Gastrocnemius medialis (tissue), 4 donors: Measurements from ENCODE around the gene NAPEPLD.

ENCODE experiments used
- POLR2A ChIP-seq, 2 donors: fragments of 450-650 bp; IDR thresholded peaks; one replicate each; pipeline ENCODE4 v1.6.1; 2017; ENCODE audit warnings: antibody characterized with exemption in 2 of 2, mild to moderate bottlenecking in 2 of 2, moderate library complexity in 2 of 2
- TF ChIP-seq, protein P1 (sequence below), 5 experiments: fragments of 450-650 bp in 3 of 5; fragments of 200-600 bp in 2 of 5; sonication (generic) in 2 of 5; IDR thresholded peaks in 4 of 5; conservative IDR thresholded peaks in 1 of 5; 1 replicate in 4 of 5; 2 replicates in 1 of 5; pipeline ENCODE4 v1.5.1; 2016 to 2019; ENCODE audit warnings: antibody characterized with exemption in 5 of 5, mild to moderate bottlenecking in 3 of 5, moderate library complexity in 3 of 5

DNA sequence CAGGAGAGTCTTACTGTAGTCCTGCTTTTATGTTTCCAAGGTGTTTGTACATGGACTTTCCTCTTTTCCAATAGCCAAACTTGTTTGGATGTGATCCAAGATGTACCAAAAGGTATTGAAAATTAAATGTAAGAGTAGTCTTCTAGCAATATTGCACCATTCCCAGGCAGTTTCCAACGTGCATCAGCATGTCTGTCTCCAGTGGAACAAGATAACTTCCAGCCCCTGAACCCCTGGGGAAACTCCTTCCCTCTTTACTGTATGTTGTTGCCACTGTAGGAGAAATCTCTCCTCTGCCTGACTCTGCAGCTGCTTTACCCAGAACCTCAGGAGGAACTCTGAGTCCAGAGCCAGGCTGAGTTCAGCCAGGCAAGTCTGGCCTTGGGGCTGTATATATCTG, 55.5 kb downstream of the NAPEPLD start:
- TF ChIP-seq, protein P1, sequence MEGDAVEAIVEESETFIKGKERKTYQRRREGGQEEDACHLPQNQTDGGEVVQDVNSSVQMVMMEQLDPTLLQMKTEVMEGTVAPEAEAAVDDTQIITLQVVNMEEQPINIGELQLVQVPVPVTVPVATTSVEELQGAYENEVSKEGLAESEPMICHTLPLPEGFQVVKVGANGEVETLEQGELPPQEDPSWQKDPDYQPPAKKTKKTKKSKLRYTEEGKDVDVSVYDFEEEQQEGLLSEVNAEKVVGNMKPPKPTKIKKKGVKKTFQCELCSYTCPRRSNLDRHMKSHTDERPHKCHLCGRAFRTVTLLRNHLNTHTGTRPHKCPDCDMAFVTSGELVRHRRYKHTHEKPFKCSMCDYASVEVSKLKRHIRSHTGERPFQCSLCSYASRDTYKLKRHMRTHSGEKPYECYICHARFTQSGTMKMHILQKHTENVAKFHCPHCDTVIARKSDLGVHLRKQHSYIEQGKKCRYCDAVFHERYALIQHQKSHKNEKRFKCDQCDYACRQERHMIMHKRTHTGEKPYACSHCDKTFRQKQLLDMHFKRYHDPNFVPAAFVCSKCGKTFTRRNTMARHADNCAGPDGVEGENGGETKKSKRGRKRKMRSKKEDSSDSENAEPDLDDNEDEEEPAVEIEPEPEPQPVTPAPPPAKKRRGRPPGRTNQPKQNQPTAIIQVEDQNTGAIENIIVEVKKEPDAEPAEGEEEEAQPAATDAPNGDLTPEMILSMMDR (IDR thresholded peaks at IDR 0.05 in 4 of 5, conservative IDR thresholded peaks at IDR 0.05 in 1 of 5) = no peak
- no peak for TF ChIP-seq POLR2A (IDR thresholded peaks at IDR 0.05)
